Measurements from ENCODE around the gene CACNA1C. TPM values are rescaled to one million over a fixed set of nuclear protein-coding genes. Genes with fewer than 3 reads are reported as not detected.

CACNA1C gene
- total and polyA plus RNA-seq, 8 donors = 0.31 to 55.8 (median 7.2) TPM

GRCh38 chr12:2160043-2160442 is 107.3 kb downstream of the CACNA1C start:
- Histone ChIP-seq H3K4me3 (no peak overlapping the region), H3K4me1 (peaks cover 13 to 49% (median 25%) of the 10 kb centered on the region in 4 donors), H3K36me3 (no peaks in the 10 kb centered on the region), H3K27ac (peak overlapping the region in 2 of 5 donors; percentile 15 to 83), H3K9me3 (no peaks in the 10 kb centered on the region), H3K27me3 (no peaks in the 10 kb centered on the region)
- intact Hi-C loops (cut with DNase I; ENCODE audit: low total_unique reads) = no loop called here
- WGBS, 5 donors = 66 to 78% (median 68%) methylated on average over 7 of the region's 7 CpGs
- DNase-seq = peak in 1 of 2 donors; percentile 51
- TF ChIP-seq CTCF (IDR thresholded peaks at IDR 0.05) = no peak
- peak in 1 of 3 donors; percentile 46 for TF ChIP-seq POLR2AphosphoS5 (IDR thresholded peaks at IDR 0.05)
- no peak for TF ChIP-seq POLR2A (IDR thresholded peaks at IDR 0.05)
- TF ChIP-seq EP300 (IDR thresholded peaks at IDR 0.05) = no peak

- no peak overlapping the region for H3K4me3 ChIP-seq
- H3K9me3 ChIP-seq = peaks cover 0 to 6% (median under 1%) of the 10 kb centered on the region in 4 donors
- TF ChIP-seq EP300 (IDR thresholded peaks at IDR 0.05) = no peak
- peak in 1 of 3 donors; percentile 24 for TF ChIP-seq POLR2AphosphoS5 (IDR thresholded peaks at IDR 0.05)
- peak overlapping the region in 4 of 5 donors; percentile 21 to 83 (median 50) for H3K27ac ChIP-seq
- peak; percentile 46 to 49 for DNase-seq
- intact Hi-C loops (cut with DNase I; ENCODE audit: low total_unique reads) = no loop called here
- H3K4me1 ChIP-seq = peaks cover 13 to 56% (median 25%) of the 10 kb centered on the region in 4 donors
- no peaks in the 10 kb centered on the region for H3K36me3 ChIP-seq
- no peaks in the 10 kb centered on the region for H3K27me3 ChIP-seq
- 37 to 44% (median 42%) methylated on average over 10 of the region's 10 CpGs for WGBS, 5 donors
Observed at GRCh38 chr12:2161473-2161872, 108.7 kb downstream of the CACNA1C start.

GRCh38 chr12:2163177-2163941 is 110.6 kb downstream of the CACNA1C start:
- TF ChIP-seq EP300 (IDR thresholded peaks at IDR 0.05) = peak; percentile 45
- TF ChIP-seq POLR2AphosphoS5 (IDR thresholded peaks at IDR 0.05) = peak in 1 of 3 donors; percentile 55
- no peak for TF ChIP-seq POLR2A (IDR thresholded peaks at IDR 0.05)
- Histone ChIP-seq H3K27ac (peak overlapping the region in 4 of 5 donors; percentile 28 to 83 (median 68)), H3K4me3 (no peak overlapping the region), H3K4me1 (peaks cover 13 to 56% (median 25%) of the 10 kb centered on the region in 4 donors), H3K27me3 (no peaks in the 10 kb centered on the region), H3K9me3 (peaks cover 0 to 22% (median 14%) of the 10 kb centered on the region in 4 donors), H3K36me3 (no peaks in the 10 kb centered on the region)
- 29 to 56% (median 52%) methylated on average over 17 of the region's 17 CpGs for WGBS, 5 donors
- DNase-seq = peak; percentile 70 to 90
- intact Hi-C loops (cut with DNase I; ENCODE audit: low total_unique reads) = no loop called here

GRCh38 chr12:2165021-2165420 is 112.2 kb downstream of the CACNA1C start:
- intact Hi-C loops (cut with DNase I; ENCODE audit: low total_unique reads) = no loop called here
- Histone ChIP-seq H3K4me1 (peaks cover 13 to 57% (median 25%) of the 10 kb centered on the region in 4 donors), H3K4me3 (no peak overlapping the region), H3K27ac (peak overlapping the region in 2 of 5 donors; percentile 28 to 83), H3K9me3 (peaks cover 0 to 22% (median 14%) of the 10 kb centered on the region in 4 donors), H3K27me3 (no peaks in the 10 kb centered on the region), H3K36me3 (no peaks in the 10 kb centered on the region)
- no peak for TF ChIP-seq EP300 (IDR thresholded peaks at IDR 0.05)
- no peak for TF ChIP-seq CTCF (IDR thresholded peaks at IDR 0.05)
- no peak for TF ChIP-seq POLR2AphosphoS5 (IDR thresholded peaks at IDR 0.05)
- no peak for TF ChIP-seq POLR2A (IDR thresholded peaks at IDR 0.05)
- DNase-seq = no peak

GRCh38 chr12:2165927-2166326 is 113.1 kb downstream of the CACNA1C start:
- peaks cover 13 to 56% (median 24%) of the 10 kb centered on the region in 4 donors for H3K4me1 ChIP-seq
- 56 to 76% (median 66%) methylated on average over 3 of the region's 3 CpGs for WGBS, 5 donors
- peak in 1 of 2 donors; percentile 22 for DNase-seq
- TF ChIP-seq CTCF (IDR thresholded peaks at IDR 0.05) (no peak), EP300 (IDR thresholded peaks at IDR 0.05) (no peak)
- peaks cover 0 to 22% (median 14%) of the 10 kb centered on the region in 4 donors for H3K9me3 ChIP-seq
- H3K27me3 ChIP-seq = no peaks in the 10 kb centered on the region
- intact Hi-C loops (cut with DNase I; ENCODE audit: low total_unique reads) = no loop called here
- peak overlapping the region in 1 of 5 donors; percentile 28 for H3K27ac ChIP-seq
- H3K36me3 ChIP-seq = no peaks in the 10 kb centered on the region
- H3K4me3 ChIP-seq = no peak overlapping the region
